Adipose tissue (tissue), 3 donors: ENCODE results near the gene SAP30BP. TPM values are rescaled to one million over a fixed set of nuclear protein-coding genes. Genes with fewer than 3 reads are reported as not detected.
"Not testable (repeated sequence)": the region's sequence is repeated elsewhere in the genome, so short reads cannot be mapped to it uniquely, and the experiment has no call there.

Experiments used
- H3K27ac ChIP-seq: one replicate; pipeline ENCODE4 v1.5.1; 2013; ENCODE audit warnings: low read depth, low read length
- WGBS, 3 donors: extraction: QIAGEN DNeasy Blood & Tissue Kit; methylation state at CpG; one replicate each; pipeline ENCODE4 v1.1.7; 2013; 5-methylcytosine and 5-hydroxymethylcytosine counted together
- polyA plus RNA-seq, 3 donors: library from polyadenylated mRNA; stranded (reverse); fragments of 200-250 nt; gene quantifications; one replicate each; pipeline ENCODE4 v1.2.3, GENCODE V29; 2013
- donor health status: healthy with polysubstance abuse.
- donor health status: Bipolar disorder and iron deficiency.
- donor health status: healthy.

The SAP30BP gene
- polyA plus RNA-seq, 3 donors = 41.9 to 83.0 (median 77.7) TPM

GRCh38 chr17:75632863-75633485 is 34.2 kb upstream of the SAP30BP start, which contains the start of gene SMIM5:
Gene SMIM5, plus strand, starts transcription at chr17:75633434. Its CDS starts 6,768 bp downstream, at chr17:75640202.
- 14 to 17% (median 15%) methylated on average over 19 of the region's 19 CpGs for WGBS, 3 donors
- no peak within 1 kb of the TSS for H3K27ac ChIP-seq

GRCh38 chr17:75633486-75634375 is 33.4 kb upstream of the SAP30BP start:
- WGBS, 3 donors = 11 to 16% (median 15%) methylated on average over 27 of the region's 27 CpGs
- H3K27ac ChIP-seq = no peak overlapping the region

- WGBS, 3 donors = 83 to 90% (median 87%) methylated on average over 9 of the region's 9 CpGs
- no peak overlapping the region for H3K27ac ChIP-seq
These were observed 32.8 kb upstream of the SAP30BP start for GRCh38 chr17:75634376-75634740.

GRCh38 chr17:75634754-75635609 is 32.2 kb upstream of the SAP30BP start:
- 83 to 90% (median 84%) methylated on average over 20 of the region's 20 CpGs for WGBS, 3 donors
- H3K27ac ChIP-seq = no peak overlapping the region

GRCh38 chr17:75635610-75636202 is 31.4 kb upstream of the SAP30BP start:
- WGBS, 3 donors = 47 to 67% (median 56%) methylated on average over 16 of the region's 16 CpGs
- no peak overlapping the region for H3K27ac ChIP-seq

- no peak overlapping the region for H3K27ac ChIP-seq
- 90 to 93% (median 91%) methylated on average over 19 of the region's 19 CpGs for WGBS, 3 donors
These were observed 30.6 kb upstream of the SAP30BP start for GRCh38 chr17:75636381-75637142.

- no peak overlapping the region for H3K27ac ChIP-seq
- WGBS, 3 donors = 70 to 85% (median 82%) methylated on average over 13 of the region's 13 CpGs
These were observed 30.0 kb upstream of the SAP30BP start for GRCh38 chr17:75637143-75637538.

GRCh38 chr17:75637551-75637950 is 29.6 kb upstream of the SAP30BP start:
- no peak overlapping the region for H3K27ac ChIP-seq
- WGBS, 3 donors = 87 to 94% (median 93%) methylated on average over 7 of the region's 7 CpGs

GRCh38 chr17:75638039-75638438 is 29.1 kb upstream of the SAP30BP start:
- H3K27ac ChIP-seq = not testable (repeated sequence)

GRCh38 chr17:75638893-75639292 is 28.2 kb upstream of the SAP30BP start:
- WGBS, 3 donors = 87 to 95% (median 92%) methylated on average over 13 of the region's 13 CpGs
- H3K27ac ChIP-seq = no peak overlapping the region

More at GRCh38 chr17:75638039-75638438, 29.1 kb upstream of the SAP30BP start:
- 93 to 96% (median 95%) methylated on average over 12 of the region's 12 CpGs for WGBS, 3 donors

GRCh38 chr17:75639327-75639726 is 27.8 kb upstream of the SAP30BP start:
- H3K27ac ChIP-seq = no peak overlapping the region
- 83 to 93% (median 87%) methylated on average over 3 of the region's 3 CpGs for WGBS, 3 donors

GRCh38 chr17:75639771-75640555 is 27.2 kb upstream of the SAP30BP start:
- no peak overlapping the region for H3K27ac ChIP-seq
- 83 to 90% (median 85%) methylated on average over 30 of the region's 30 CpGs for WGBS, 3 donors

- H3K27ac ChIP-seq = no peak overlapping the region
- WGBS, 3 donors = 93 to 97% (median 94%) methylated on average over 13 of the region's 13 CpGs
These were observed 26.5 kb upstream of the SAP30BP start for GRCh38 chr17:75640556-75641119.

GRCh38 chr17:75641343-75641742 is 25.8 kb upstream of the SAP30BP start:
- 85 to 94% (median 90%) methylated on average over 9 of the region's 9 CpGs for WGBS, 3 donors
- H3K27ac ChIP-seq = no peak overlapping the region

GRCh38 chr17:75642182-75642783 is 24.9 kb upstream of the SAP30BP start:
- H3K27ac ChIP-seq = no peak overlapping the region
- 82 to 88% (median 86%) methylated on average over 7 of the region's 7 CpGs for WGBS, 3 donors
